Measurements from ENCODE around the gene PLXNA1.

The PLXNA1 gene

DNA sequence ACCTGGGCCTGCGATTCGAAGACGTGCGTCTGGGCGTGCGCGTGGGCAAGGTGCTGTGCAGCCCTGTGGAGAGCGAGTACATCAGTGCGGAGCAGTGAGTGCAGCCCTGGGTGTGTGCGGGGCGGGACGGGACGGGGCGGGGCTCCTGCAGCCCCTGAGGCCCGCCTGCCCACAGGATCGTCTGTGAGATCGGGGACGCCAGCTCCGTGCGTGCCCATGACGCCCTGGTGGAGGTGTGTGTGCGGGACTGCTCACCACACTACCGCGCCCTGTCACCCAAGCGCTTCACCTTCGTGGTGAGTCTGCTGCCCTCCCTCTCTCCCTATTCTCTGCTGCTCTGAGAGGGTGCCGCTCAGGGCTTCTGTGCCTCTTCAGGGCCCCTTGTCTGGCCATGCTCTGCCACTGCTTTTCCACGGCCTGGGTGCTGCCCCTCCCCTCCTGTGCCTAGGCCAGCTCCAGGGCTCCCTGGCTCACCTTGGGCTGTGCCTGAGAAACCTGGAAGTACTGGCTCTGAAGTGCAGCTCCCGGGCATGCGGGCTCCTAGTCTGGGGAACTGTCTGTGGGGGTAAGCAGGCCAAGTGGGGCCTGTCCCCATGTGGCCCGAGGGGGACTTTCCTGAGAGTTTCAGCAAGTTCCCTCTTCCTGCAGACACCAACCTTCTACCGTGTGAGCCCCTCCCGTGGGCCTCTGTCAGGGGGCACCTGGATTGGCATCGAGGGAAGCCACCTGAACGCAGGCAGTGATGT is 31.8 kb downstream of the PLXNA1 start:
- no peak overlapping the region for H3K27ac ChIP-seq
- DNase-seq (ENCODE audit: low read depth, low spot score), result no peak

DNA sequence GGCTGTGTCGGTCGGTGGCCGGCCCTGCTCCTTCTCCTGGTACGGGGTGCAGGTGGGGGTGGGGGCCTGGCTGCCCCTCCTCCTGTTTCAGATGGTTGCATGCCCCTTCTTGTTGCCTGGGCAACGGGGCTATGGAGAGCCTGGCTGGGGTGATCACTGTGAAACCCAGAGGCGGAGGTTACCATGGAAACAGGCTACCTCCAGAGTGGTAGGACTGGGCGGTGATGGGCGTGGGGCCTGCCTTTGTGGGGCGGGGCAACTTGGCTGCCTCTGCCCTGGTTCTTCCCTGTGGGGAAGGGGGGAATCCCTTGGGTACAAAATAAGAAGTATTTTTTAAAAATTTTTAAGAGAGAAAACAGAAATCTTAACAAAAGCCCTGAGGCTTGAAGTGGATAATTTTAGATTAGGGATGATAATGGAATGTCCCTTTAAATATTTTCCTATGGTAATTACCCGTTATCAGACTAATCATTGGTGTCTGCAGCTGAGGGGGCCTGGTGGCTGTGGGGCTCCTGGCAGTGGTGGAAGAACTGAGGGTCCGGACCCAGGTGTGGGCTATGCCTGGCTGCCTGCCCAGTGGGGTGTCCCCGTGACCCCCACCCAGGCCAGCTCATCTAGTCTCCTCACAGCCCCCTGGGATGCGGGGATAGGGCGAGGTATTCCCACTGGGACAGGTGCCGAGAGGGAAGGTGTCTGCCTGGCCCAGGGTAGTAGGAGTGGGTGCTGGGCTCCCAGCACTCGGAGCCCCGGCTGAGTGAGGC is 32.5 kb downstream of the PLXNA1 start:
- DNase-seq (ENCODE audit: low read depth, low spot score), result no peak
- H3K27ac ChIP-seq, result no peak overlapping the region

- no peak for DNase-seq (ENCODE audit: low read depth, low spot score)
- no peak overlapping the region for H3K27ac ChIP-seq
Measured at GRCh38 chr3:127016043-127016343, 33.1 kb downstream of the PLXNA1 start.

DNA sequence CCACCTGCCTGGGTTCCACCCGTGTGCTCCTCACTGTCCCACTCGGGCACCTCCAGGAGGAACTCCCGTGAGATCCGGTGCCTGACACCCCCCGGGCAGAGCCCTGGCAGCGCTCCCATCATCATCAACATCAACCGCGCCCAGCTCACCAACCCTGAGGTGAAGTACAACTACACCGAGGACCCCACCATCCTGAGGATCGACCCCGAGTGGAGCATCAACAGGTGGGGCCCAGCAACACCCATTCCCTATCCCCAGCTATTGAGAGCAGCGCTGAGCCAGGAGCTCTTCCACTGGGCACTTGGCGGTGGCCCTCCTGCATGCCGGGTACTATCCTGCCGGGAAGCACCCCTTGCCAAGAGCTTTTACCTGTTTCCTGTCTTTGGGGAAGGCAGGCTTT is 33.5 kb downstream of the PLXNA1 start:
- H3K27ac ChIP-seq, result no peak overlapping the region
- DNase-seq (ENCODE audit: low read depth, low spot score), result no peak

GRCh38 chr3:127017229-127017628 is 34.3 kb downstream of the PLXNA1 start:
- no peak overlapping the region for H3K27ac ChIP-seq
- no peak for DNase-seq (ENCODE audit: low read depth, low spot score)

DNA sequence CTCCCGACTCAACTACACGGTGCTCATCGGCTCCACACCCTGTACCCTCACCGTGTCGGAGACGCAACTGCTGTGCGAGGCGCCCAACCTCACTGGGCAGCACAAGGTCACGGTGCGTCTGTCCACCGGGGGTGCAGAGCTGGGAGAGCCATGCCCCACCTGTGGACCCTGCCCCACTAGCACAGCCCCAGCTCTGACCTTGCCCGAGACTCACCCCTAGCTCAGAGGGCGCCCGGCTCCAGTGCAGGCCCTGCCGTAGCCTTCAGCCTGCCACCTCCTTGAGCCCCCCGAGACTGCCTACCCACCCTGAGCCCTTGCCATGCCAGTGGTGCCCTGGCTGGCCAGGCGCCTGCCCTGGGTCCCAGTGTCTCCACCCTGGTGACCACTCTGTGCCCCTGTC is 34.9 kb downstream of the PLXNA1 start:
- no peak for DNase-seq (ENCODE audit: low read depth, low spot score)

GRCh38 chr3:127018306-127018828 is 35.5 kb downstream of the PLXNA1 start:
- no peak for DNase-seq (ENCODE audit: low read depth, low spot score)
- H3K27ac ChIP-seq, result no peak overlapping the region

More for the DNA sequence above, 34.9 kb downstream of the PLXNA1 start:
- H3K27ac ChIP-seq, result no peak overlapping the region

DNA sequence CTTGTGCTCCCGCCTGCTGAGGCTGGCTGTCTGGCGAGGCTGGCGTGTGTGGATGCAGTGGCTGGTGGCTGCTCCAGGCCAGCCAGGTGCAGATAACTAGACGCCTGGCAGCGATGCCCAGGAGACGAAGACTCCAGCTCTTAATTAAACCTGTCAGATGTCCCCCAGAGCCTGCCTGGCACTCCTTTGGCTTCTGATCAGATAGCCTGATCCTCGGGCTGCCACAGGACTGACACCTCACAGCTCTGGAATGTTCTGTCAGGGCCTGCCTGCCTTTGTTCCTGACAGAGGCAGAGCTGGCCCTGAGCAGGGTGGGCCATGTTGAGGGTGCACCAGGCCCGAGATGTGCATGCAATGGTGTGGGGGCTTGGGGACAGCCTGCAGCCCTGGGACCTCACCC is 36.5 kb downstream of the PLXNA1 start:
- no peak for DNase-seq (ENCODE audit: low read depth, low spot score)
- no peak overlapping the region for H3K27ac ChIP-seq

DNA sequence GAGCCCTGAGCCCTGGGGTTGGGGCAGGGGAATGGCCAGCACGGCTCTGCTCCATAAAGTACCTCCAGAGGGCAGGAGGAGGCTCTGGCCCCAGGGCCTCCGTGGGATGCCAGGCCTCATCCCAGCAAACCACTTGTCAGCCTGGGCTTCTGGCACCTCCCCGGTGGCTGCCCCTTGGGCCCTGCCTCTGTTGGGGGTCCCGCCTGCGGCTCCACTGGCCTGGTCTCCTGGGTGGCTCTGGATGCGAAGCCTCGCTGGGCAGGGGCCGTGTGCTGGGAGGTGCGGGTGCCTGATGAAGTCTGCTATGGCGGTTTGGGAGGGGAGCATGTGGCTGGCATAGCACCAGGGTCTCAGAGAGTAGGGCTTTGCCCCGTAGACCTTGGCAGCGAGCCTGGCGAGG is 37.6 kb downstream of the PLXNA1 start:
- no peak for DNase-seq (ENCODE audit: low read depth, low spot score)
- no peak overlapping the region for H3K27ac ChIP-seq

DNA sequence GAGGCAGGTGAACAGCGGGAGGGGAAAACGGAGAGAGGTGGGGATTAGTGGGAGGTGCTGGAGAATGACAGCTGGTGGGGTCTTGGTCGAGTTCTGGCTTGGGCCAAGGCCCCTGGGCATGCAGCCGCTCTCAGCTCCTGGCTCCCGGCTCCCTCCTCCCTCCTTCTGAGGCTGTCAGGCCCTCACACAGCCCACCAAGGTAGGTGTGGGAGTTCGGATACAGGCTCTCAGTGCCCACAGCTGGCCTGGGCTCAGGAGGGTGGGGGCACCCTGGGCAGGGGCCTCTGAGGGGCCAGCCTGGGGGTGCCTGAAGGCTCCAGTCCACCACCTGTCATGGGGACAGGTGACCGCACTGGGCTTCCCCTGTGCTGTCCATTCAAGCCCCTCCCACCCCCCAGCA is 39.9 kb downstream of the PLXNA1 start:
- H3K27ac ChIP-seq, result no peak overlapping the region
- DNase-seq (ENCODE audit: low read depth, low spot score), result no peak

GRCh38 chr3:127025456-127025855 is 42.5 kb downstream of the PLXNA1 start:
- DNase-seq (ENCODE audit: low read depth, low spot score), result no peak
- peak overlapping the region; percentile 9 for H3K27ac ChIP-seq

- DNase-seq (ENCODE audit: low read depth, low spot score), result no peak
- no peak overlapping the region for H3K27ac ChIP-seq
Measured at GRCh38 chr3:127026036-127026435, 43.1 kb downstream of the PLXNA1 start.

- no peak for DNase-seq (ENCODE audit: low read depth, low spot score)
- no peak overlapping the region for H3K27ac ChIP-seq
Measured at GRCh38 chr3:127026661-127027060, 43.7 kb downstream of the PLXNA1 start.

DNA sequence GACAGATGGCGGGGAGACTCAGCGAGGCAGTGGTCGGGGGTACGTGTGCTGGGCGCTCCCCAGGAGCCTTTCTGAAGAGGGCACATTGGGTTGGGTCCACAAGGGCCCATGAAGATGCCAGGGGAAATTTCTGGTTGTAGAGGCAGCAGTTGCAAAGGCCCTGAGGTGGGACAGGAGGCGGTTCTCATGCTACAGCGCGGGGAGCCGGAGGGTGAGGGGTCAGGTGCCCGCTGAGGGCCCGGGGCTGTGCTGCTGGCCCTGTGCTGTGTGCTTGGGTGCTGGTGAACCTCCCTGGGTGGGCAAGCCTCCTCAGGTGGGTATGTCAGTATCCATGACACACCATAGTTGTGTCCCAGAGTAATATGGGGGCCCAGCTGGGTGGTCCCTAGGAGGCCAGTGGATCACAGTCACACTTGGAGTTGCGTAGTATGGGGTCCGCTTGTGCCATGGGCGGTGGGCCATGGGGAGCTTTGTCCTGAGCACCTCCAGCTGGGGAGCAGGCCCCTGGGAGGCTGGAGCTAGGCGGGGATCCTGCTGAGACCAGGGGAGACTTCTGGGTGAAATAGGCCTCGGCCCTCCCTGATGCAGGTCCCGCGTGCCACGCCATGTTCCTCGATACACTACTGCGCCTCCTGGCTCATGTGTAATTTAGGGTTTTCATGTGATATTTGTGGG is 44.3 kb downstream of the PLXNA1 start:
- DNase-seq (ENCODE audit: low read depth, low spot score), result no peak
- H3K27ac ChIP-seq, result no peak overlapping the region

DNA sequence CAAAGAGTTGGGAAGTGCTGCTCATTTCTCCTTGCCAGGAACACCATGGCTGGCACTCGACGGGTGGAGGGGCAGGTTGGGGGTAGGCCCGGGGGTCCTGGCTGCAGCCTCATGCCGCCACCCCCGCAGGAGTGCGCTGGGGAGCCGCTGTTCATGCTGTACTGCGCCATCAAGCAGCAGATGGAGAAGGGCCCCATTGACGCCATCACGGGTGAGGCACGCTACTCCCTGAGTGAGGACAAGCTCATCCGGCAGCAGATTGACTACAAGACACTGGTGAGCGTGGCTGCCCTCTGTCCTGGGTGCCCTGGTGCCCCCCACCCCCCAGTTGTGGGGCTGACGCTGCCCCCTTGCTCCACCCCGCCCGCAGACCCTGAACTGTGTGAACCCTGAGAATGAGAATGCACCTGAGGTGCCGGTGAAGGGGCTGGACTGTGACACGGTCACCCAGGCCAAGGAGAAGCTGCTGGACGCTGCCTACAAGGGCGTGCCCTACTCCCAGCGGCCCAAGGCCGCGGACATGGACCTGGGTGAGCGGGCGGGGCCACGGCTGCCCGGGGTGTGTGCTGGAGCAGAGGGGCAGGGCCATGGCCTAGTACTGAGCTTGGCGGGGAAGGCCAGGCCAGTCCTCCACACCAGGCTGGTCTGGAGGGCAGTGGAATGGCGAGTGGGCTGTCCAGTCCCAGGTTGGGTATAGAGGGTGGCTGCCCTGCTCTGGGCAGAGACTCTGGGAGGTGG is 45.1 kb downstream of the PLXNA1 start:
- no peak overlapping the region for H3K27ac ChIP-seq
- no peak for DNase-seq (ENCODE audit: low read depth, low spot score)

- no peak for DNase-seq (ENCODE audit: low read depth, low spot score)
- H3K27ac ChIP-seq, result no peak overlapping the region
Measured at GRCh38 chr3:127028781-127029657, 46.1 kb downstream of the PLXNA1 start.

DNA sequence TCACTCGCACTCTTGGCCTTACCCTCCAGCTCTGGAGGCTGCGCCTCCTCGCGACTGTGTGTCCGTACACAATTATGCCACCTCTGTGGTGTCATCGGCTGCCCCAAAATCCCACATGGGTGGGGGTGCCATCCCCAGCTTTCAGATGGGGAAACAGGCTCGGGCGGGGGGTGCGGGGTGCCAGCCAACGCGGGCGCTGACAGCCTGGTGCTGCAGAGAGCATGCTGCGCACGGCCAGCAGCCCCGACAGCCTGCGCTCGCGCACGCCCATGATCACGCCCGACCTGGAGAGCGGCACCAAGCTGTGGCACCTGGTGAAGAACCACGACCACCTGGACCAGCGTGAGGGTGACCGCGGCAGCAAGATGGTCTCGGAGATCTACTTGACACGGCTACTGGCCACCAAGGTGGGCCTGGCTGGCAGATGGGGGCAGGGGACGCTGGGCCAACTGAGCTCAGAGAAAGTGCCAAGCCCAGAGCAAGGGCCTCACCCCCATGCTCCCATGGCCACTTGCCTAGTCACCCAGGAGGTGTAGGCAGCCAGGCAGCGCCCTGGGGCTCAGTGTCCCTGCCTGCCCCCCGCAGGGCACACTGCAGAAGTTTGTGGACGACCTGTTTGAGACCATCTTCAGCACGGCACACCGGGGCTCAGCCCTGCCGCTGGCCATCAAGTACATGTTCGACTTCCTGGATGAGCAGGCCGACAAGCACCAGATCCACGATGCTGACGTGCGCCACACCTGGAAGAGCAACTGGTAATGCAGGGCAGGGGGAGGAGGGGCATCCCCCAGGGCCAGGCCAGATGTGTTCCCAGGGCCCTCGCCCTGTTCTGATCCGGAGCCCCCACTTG is 47.0 kb downstream of the PLXNA1 start:
- DNase-seq (ENCODE audit: low read depth, low spot score), result no peak
- no peak overlapping the region for H3K27ac ChIP-seq

DNA sequence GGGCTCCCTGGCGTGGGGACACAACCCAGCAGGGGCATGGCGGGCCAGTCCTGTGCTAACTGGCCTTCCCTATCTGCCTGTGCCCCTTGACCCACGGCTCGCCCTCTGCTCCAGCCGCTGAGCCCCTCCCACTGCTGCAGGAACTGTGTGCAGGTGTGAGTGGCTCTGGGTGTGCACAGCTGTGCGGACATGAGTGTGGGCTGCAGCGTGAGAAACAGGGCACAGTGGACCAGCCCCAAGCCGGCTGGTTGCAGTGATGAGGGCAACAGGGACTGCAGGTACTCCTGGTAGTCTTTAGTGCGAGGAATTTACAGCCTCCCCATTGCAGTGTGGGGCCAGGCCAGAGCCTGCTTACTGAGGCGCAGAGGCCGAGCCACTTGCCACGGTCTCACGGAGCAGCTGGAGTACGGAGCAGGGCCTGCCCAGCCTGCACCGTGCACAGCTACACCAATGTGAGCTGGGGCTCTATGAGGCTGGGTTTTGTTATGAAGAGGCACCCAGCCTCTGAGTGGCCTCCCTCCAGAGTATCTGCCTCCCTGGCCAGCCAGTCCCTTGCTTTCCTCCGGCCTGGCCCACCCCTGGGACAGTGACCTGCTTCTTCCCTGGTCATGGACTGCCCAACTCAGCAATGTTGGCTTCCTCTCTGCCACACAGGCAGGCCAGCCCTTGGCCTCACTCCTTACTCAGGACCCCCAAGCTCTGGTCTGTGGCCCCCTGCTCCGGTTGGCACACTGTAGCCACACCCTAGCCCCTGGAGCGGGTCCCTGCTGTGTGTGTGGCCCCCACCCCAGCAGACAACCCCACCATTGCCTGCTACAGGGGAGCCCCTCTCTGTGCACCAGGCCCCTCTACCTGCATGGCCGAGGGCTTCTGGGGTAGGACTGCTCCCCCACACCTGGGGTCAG is 47.8 kb downstream of the PLXNA1 start:
- no peak for DNase-seq (ENCODE audit: low read depth, low spot score)
- H3K27ac ChIP-seq, result no peak overlapping the region

All from epithelial cell of prostate (primary cell).